GM04504 (cell line): Measurements from ENCODE around the gene HCAR3.
"Not testable (repeated sequence)": the region's sequence is repeated elsewhere in the genome, so short reads cannot be mapped to it uniquely, and the experiment has no call there.

Experiments
- DNase-seq: peaks from one replicate; pipeline ENCODE4 v3.0.0-alpha.2; 2012; ENCODE audit warnings: low read depth

Gene HCAR3

DNA sequence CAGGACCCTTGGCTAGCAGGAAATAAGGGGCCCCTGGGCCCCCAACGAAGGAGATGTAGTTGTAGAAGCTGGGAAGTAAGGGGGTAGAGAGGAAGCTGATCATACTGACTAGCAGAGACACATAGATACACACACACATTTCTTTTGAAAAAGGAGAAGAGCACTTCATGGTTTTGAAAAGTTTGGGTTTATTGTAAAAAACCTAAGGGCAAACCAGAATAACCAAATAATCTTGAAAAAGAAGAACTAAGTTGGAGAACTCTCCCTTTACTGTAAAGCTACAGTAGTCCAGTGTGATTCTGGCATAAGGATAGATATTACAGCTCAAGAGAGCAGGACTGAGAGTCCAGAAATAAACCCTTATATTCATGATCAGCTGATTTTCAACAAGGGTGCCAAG, 5.8 kb upstream of the HCAR3 start:
- no peak for DNase-seq

GRCh38 chr12:122721057-122721545, 4.5 kb upstream of the HCAR3 start:
- DNase-seq: no peak

DNA sequence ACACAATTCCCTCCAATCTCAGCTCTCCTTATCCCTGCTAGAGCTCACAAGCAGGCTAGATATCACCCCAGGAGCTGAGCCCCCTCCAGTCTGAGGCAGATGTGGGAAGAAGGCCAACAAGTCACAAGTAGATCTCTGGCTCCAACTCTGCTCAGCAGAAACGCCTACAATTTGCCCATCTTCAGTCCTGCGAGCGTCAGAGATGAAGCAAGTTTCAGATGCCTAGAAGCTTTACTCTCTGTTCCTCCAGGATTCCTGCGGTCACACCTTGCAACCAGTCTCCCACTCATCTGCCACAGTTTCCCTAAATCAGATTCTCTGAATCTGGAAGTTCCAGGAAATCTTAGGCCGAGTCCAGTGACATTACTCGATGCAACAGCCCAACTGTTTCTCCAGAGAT, 1.4 kb downstream of the HCAR3 start:
- DNase-seq: not testable (repeated sequence)

DNA sequence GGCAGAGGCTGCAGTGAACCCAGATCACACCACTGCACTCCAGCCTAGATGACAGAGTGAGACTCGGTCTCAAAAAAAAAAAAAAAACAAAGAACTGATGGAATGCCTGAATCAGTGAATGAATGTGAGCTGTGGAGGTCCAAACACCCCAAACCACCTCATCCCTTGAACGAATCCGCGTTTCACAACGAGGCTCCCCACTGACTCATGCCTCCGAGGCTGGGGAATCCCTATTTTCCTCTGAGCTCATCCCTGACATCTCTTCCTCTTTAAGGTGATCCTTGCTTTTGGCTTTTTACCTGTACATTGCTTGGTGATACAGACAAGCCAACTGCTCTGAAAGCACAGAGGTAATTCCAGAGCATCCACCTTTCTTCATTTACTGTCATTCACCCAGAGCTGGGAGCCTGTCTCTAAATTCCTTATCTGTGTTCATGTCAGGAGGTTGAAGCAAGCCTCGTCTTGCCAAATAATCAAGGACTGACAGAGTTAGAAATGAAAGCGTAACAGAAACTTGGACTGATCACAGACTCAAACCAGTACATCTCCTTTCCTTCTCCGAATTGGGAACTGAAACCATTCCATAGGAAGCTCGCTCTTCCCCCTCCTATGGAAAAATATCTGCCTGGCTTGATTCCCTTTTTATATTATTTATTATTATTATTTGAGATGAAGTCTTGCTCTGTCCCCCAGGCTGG, 3.0 kb downstream of the HCAR3 start:
- not testable (repeated sequence) for DNase-seq

GRCh38 chr12:122711266-122711665, 5.3 kb downstream of the HCAR3 start:
- DNase-seq: not testable (repeated sequence)

GRCh38 chr12:122710341-122710740, 6.3 kb downstream of the HCAR3 start:
- not testable (repeated sequence) for DNase-seq

GRCh38 chr12:122709287-122709686, 7.3 kb downstream of the HCAR3 start:
- DNase-seq: not testable (repeated sequence)

DNA sequence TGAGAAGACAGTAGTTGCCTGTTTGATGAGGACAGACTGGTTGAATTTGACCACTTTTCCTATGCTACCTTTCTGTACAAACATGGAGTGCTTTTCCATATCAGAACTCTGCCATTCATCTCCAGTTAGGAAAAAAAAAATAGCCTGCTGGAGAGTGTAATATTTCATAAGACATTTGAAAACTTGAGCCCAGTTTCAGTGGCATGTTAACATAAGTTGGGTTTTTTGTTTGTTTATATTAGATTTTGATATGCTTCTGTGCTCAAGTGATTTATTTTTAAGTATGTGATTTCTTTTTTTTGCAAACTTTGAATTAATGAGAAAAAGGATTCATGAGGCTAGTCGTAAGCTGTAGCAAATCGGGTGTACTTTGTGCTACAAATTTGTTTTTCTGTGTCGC, 12.8 kb downstream of the HCAR3 start:
- DNase-seq: not testable (repeated sequence)

DNA sequence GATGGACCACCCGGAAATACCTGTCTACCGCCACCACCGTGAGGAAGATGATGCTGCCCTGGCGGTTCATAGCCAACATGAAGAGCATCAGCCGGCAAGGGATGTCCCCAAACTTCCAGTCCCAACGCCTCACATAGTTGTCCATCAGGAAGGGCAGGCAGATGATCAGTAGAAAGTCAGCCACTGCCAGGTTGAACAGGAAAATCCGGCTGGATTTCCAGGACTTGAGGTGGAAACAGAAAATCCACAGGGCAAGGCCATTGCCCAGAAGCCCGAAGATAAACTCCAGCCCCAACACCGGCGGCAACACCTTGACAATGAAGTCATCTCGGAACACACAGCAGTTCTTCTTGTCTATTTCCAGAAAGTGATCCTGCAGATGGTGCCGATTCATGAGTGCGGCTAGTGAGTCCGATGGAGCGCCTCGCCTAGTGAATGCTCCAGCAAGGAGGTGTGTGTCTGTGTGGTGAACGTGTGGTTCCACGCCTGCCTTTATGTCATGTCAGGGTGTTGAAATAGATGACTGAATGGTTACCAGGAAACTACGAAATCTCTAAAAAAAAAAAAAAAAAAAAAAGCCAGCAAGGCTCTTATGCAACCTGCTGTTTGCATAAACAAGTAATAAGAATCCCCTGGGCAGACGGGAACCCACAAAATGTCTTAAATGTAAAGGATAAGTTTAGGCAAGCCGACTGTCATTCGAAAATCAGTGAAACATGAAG, 13.6 kb downstream of the HCAR3 start, which contains the start of gene HCAR2:
TSS of gene HCAR2 (minus strand) at position 468 of the 722 bp plus-strand sequence. CDS start at position 394, 74 bp downstream.
- not testable (repeated sequence) for DNase-seq

- DNase-seq: not testable (repeated sequence)
Measured at GRCh38 chr12:122701481-122701880, 15.1 kb downstream of the HCAR3 start.

DNA sequence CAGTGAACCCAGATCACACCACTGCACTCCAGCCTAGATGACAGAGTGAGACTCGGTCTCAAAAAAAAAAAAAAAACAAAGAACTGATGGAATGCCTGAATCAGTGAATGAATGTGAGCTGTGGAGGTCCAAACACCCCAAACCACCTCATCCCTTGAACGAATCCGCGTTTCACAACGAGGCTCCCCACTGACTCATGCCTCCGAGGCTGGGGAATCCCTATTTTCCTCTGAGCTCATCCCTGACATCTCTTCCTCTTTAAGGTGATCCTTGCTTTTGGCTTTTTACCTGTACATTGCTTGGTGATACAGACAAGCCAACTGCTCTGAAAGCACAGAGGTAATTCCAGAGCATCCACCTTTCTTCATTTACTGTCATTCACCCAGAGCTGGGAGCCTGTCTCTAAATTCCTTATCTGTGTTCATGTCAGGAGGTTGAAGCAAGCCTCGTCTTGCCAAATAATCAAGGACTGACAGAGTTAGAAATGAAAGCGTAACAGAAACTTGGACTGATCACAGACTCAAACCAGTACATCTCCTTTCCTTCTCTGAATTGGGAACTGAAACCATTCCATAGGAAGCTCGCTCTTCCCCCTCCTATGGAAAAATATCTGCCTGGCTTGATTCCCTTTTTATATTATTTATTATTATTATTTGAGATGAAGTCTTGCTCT, 16.4 kb downstream of the HCAR3 start:
- DNase-seq: not testable (repeated sequence)

DNA sequence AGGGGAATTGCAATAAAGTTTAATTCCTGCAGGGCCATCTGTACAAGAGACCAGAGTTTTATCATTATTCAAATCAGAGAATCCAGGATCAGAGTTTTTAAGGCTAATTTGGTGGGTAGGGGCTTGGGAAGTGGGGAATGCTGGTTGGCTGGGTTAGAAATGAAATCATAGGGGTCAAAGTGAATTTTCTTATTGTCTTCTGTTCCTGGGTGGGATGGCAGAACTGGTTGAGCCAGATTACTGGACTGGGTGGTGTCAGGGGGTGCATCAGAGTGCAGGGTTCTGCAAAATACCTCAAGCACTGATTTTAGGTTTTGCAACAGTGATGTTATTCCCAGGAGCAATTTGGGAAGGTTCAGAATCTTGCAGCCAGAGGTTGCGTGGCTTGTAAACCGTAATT, 19.7 kb downstream of the HCAR3 start:
- not testable (repeated sequence) for DNase-seq

- no peak for DNase-seq
Measured at GRCh38 chr12:122691566-122691965, 25.0 kb downstream of the HCAR3 start.

DNA sequence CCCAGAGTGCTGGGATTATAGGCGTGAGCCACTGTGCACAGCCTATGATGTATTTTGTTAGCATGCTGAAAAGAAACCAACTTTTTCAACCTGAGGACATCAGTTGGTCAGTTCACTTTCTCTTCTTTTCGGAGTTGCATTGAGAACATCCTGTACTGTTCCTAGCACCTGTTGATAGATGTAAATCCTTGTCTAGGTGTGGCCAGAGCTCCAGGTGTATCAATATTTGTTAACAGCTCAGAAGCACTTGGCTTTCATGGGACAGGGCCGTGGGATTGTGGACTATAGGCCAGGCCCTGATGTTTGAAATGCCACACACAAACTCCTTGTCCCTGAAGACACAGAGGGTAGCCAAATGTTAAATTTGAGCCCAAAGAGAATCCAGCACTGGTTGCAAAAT, 28.3 kb downstream of the HCAR3 start:
- no peak for DNase-seq

- DNase-seq: no peak
Measured at GRCh38 chr12:122687086-122687485, 29.5 kb downstream of the HCAR3 start.

DNA sequence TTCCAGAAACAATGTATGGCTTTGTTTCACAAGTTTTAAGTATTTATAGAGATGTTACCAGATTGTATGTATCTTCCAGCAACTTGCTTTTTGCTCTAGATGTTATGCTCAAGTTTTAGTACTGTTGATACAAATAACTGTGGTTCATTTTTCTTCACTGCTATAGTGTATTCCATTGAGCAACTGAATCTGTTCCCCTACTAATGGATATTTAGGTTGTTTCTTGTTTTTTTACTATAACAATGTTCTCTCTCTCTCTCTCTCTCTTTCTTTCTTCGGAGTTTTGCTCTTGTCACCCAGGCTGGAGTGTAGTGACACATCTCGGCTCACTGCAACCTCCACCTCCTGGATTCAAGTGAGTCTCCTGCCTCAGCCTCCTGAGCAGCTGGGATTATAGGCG, 30.1 kb downstream of the HCAR3 start:
- DNase-seq: no peak

GRCh38 chr12:122684297-122684813, 32.3 kb downstream of the HCAR3 start:
- DNase-seq: no peak

- peak; percentile 48 for DNase-seq
Measured at GRCh38 chr12:122681814-122682213, 34.8 kb downstream of the HCAR3 start.

DNA sequence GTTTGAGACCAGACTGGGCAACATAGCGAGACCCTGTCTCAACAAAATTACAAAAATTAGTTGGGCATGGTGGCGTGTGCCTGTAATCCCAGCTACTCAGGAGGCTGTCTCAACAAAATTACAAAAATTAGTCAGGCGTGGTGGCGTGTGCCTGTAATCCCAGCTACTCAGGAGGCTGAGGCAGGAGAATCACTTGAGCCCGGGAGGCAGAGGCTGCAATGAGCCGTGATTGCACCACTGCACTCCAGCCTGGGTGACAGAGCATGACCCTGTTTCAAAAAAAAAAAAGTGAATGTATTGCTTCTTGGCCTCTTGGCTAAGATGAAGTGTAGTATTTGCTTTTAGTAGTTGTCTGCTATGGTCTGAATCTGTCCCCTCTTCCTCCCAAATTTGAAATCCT, 35.6 kb downstream of the HCAR3 start:
- DNase-seq: not testable (repeated sequence)

DNA sequence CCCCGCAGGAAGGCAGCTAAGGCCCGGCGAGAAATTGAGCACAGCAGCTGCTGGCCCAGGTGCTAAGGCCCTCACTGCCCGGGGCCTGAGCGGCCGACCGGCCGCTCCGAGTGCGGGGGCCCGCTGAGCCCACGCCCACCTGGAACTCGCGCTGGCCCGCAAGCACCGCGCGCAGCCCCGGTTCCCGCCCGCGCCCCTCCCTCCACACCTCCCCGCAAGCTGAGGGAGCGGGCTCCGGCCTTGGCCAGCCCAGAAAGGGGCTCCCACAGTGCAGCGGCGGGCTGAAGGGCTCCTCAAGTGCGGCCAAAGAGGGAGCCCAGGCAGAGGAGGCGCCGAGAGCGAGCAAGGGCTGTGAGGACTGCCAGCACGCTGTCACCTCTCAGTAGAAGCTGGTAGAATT, 39.8 kb downstream of the HCAR3 start:
- DNase-seq: not testable (repeated sequence)

DNA sequence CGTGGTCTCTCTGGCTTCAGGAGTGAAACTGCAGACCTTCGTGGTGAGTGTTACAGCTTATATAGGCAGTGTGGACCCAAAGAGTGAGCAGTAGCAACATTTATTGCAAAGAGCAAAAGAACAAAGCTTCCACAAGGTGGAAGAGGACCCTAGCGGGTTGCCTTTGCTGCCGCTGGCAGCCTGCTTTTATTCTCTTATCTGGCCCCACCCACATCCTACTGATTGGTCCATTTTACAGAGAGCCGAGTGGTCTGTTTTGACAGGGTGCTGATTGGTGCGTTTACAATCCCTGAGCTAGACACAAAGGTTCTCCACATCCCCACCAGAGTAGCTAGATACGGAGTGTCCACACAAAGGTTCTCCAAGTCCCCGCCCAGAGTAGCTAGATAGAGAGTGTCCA, 40.6 kb downstream of the HCAR3 start:
- not testable (repeated sequence) for DNase-seq

- DNase-seq: no peak
Measured at GRCh38 chr12:122672515-122672914, 44.1 kb downstream of the HCAR3 start.
